AG04449 (cell line): ENCODE measurements around the gene NRBF2.

Experiments
- CTCF ChIA-PET: fragments of 350-600 bp; formaldehyde crosslinking; extraction: SDS; loops from one replicate; lab custom pipeline; 2021; ENCODE audit warnings: antibody characterized with exemption; lab: Yijun Ruan, JAX
- POLR2A ChIA-PET: fragments of 400-600, 350-600 bp; formaldehyde crosslinking; extraction: SDS; loops from one replicate; lab custom pipeline; 2020; ENCODE audit warnings: antibody characterized with exemption, inconsistent platforms; lab: Yijun Ruan, JAX
- DNase-seq: peaks from one replicate; pipeline ENCODE4 v3.0.0-alpha.2; 2010; ENCODE audit warnings: low read depth, low spot score
- H3K4me3 ChIP-seq: 2 replicates; pipeline ENCODE4 v1.5.1; 2011; ENCODE audit warnings: low read depth, mild to moderate bottlenecking, control low read depth, low read length
- CTCF ChIP-seq: IDR thresholded peaks from one replicate; pipeline ENCODE4 v1.5.1; 2011; ENCODE audit warnings: mild to moderate bottlenecking, moderate library complexity, low read length, control low read depth, inconsistent platforms; ENCODE audit not compliant: insufficient read depth; ENCODE audit errors: missing control alignments

The NRBF2 gene

DNA sequence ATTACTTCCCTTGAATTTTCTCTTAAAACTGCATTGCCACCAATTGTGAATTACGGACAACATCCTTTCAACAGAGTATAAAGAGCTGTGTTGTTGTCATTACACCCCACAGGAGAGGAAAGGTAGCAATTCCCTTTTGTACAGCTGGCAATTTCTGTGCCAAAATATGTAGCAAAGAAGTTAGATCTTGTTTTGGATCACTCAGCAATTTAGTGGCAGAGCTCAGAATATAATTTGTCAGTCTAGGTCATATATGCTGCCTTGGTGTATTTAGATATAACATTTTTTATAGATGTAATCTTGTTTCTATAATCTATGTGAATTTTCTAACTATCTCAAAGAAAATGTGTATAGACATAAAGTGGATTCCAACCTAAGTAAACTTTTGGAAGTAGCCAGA, 38.8 kb downstream of the NRBF2 start:
- DNase-seq, result no peak
- no peak overlapping the region for H3K4me3 ChIP-seq
- TF ChIP-seq CTCF, result no peak
- POLR2A ChIA-PET, result no interaction called here
- CTCF ChIA-PET, result interaction anchor here (0.7 to 4.5 kb wide), 4 partner anchors 23 to 547 kb away, joined by 3 to 20 read pairs (median 5); no protein-coding TSS in a partner anchor

- DNase-seq, result no peak
- no peak overlapping the region for H3K4me3 ChIP-seq
- POLR2A ChIA-PET, result no interaction called here
- TF ChIP-seq CTCF, result no peak
- CTCF ChIA-PET, result interaction anchor here (0.8 to 4.5 kb wide), 6 partner anchors 8 to 594 kb away, joined by 3 to 30 read pairs (median 6); no protein-coding TSS in a partner anchor
These were observed 40.5 kb downstream of the NRBF2 start for GRCh38 chr10:63173468-63174232.

DNA sequence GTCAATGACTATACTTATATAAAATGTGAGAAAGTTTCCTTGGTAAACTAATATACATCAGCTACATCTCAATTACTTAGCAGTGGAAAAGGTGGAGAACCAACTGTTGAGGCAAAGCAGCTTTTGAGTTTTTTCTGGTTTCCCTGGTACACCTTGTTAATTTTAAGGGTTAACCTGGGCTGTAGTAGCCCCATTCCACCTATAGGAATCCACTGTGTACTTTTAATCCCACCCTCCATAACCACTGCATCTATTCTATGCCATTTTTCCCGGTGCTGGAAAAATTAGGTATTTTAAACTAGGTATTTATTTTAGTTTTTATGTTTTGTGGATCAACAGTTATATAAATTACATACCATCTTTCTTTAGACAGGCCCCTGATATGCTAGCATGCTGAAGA, 42.4 kb downstream of the NRBF2 start:
- DNase-seq, result no peak
- ChIA-PET POLR2A (no interaction called here), CTCF (interaction anchor here (0.8 to 4.5 kb wide), 4 partner anchors 10 to 567 kb away, joined by 3 to 30 read pairs (median 13); no protein-coding TSS in a partner anchor)
- no peak for TF ChIP-seq CTCF
- no peak overlapping the region for H3K4me3 ChIP-seq

DNA sequence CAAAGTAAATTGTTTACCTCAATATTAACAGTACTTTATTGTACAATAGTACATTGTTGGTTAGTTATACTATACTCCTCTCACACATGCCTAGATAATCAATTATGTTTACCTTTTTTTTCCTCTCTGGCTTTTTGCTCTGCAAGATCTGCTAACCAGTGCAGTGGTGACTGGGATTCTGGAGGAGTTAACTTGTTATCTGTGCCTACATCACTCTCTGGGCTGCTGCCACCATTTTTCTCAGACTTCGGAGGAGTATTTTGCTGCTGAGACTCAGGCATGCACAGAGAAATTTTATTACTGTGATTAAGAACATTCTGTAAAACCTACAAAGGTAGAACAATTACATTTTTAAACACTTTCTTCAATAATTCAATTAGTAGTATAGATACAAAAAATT, 59.7 kb downstream of the NRBF2 start:
- TF ChIP-seq CTCF, result no peak
- no peak overlapping the region for H3K4me3 ChIP-seq
- no peak for DNase-seq
- POLR2A ChIA-PET, result no interaction called here
- CTCF ChIA-PET, result no interaction called here

DNA sequence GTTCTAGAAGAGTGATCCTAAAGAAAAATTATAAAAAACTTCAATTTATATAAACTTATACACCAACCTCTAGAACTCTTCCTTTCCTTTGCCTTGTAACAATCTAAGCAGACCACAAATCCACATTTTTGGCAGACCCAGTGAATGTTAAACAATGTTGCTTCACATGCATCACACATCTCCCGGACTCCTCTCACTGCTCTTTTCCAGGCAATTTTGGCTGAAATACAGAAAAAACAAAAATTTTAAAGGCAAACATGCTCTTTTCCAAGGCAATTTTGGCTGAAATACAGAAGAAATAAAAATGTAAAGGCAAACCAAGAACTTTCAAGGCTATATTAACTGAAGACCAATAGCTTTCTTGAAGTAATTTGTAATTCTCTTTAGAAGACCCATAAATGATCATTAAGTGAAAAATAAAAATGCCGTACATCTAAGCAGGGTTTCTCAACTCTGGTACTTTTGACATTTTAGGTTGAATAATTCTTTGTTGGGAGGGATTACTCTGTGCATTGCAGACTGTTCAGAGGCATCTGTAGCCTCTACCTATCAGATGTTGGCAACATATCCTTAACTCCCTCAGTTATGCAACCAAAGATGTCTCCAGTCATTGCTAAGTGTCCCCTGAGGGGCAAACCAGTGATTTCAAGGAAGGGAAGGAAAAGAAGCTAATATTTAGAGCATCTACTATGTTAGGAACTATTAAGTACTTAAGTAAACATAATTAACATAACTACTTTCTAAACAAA, 64.4 kb downstream of the NRBF2 start:
- POLR2A ChIA-PET, result no interaction called here
- H3K4me3 ChIP-seq, result no peak overlapping the region
- no peak for TF ChIP-seq CTCF
- CTCF ChIA-PET, result interaction anchor here (0.9 to 4.5 kb wide), 3 partner anchors 9 to 523 kb away, joined by 4 to 22 read pairs (median 4); no protein-coding TSS in a partner anchor
- peak; percentile 70 for DNase-seq

DNA sequence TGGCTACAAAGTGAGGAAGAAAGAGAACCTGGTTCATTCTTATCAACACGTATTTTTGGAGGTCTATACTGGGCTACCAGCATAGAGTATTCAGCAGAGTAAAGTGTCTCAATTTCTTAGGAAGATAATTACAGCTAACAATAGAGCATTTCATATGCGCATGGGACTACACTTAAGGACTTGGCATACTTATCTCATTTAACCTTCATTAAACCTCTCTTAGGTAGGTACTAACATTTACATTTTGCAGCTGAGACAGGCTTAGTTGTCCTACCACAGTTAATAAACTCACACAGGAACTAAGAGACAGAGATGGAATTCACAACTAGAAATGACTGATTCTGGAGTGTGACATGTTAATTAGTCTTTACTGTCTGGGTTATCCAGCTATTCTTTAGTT, 66.6 kb downstream of the NRBF2 start:
- H3K4me3 ChIP-seq, result no peak overlapping the region
- CTCF ChIA-PET, result interaction anchor here (1.4 to 4.5 kb wide), 3 partner anchors 17 to 521 kb away, joined by 5 to 22 read pairs (median 16); no protein-coding TSS in a partner anchor
- no peak for TF ChIP-seq CTCF
- DNase-seq, result no peak
- POLR2A ChIA-PET, result no interaction called here
